HepG2 (cell line): ENCODE results near the gene B3GNT7. TPM values are rescaled to one million over a fixed set of nuclear protein-coding genes. Genes with fewer than 3 reads are reported as not detected.

Source experiments
- ATAC-seq: fragments of 200-7000 bp; cut with Tn5 transposase; 3 replicates; pipeline ENCODE4 v1.9.1; 2020; ENCODE audit warnings: mild to moderate bottlenecking, moderate library complexity
- BruUV-seq: library from RNA; stranded (reverse); fragments of 400-500 nt; replicated peaks from 2 replicates; lab custom pipeline; 2021; lab: Mats Ljungman, UMichigan
- CTCF ChIA-PET: fragments of 300-600 bp; formaldehyde crosslinking; extraction: SDS; loops from one replicate; lab custom pipeline; 2021; ENCODE audit warnings: low total read pairs, inconsistent platforms, low intra/inter-chr PET ratio; lab: Yijun Ruan, JAX
- POLR2A ChIA-PET: fragments of 350-600 bp; sonication (Branson Sonifier 250); formaldehyde crosslinking; loops from one replicate; lab custom pipeline; 2020; ENCODE audit warnings: antibody characterized with exemption, inconsistent platforms; lab: Yijun Ruan, JAX
- DNase-seq: peaks from one replicate; pipeline ENCODE4 v3.0.0-alpha.2; 2015; ENCODE audit warnings: low spot score
- FAIRE-seq: peaks from 3 replicates; lab custom pipeline; 2011; peaks lifted over from hg19 to GRCh38; lab: Jason Lieb, UNC
- H2AFZ ChIP-seq: one replicate; pipeline ENCODE4 v1.6.1; 2011; ENCODE audit warnings: low read length, inconsistent platforms
- H3K27ac ChIP-seq: fragments of 300-600 bp; 3 replicates; pipeline ENCODE4 v1.8.0; 2011; ENCODE audit warnings: mixed run types, mild to moderate bottlenecking, mixed read lengths, low read length, inconsistent platforms; ENCODE audit not compliant: insufficient read depth; ENCODE audit errors: extremely low read length
- H3K27me3 ChIP-seq, 2 experiments: fragments of 200-600 bp in 1 of 2; 2 replicates in 1 of 2; 3 replicates in 1 of 2; pipeline versions ENCODE4 v1.6.0 to v1.8.0; 2011; ENCODE audit warnings: low read length in 2 of 2, mild to moderate bottlenecking in 2 of 2, moderate library complexity in 2 of 2, inconsistent platforms in 1 of 2; ENCODE audit not compliant: insufficient read depth in 2 of 2, control insufficient read depth in 1 of 2
- H3K36me3 ChIP-seq, 2 experiments: fragments of 200-600 bp in 1 of 2; replicated peaks in 1 of 2; 2 replicates in 1 of 2; 3 replicates in 1 of 2; pipeline versions ENCODE4 v1.5.1 to v1.8.0; 2011; ENCODE audit warnings: low read length in 2 of 2, inconsistent platforms in 1 of 2; ENCODE audit not compliant: insufficient read depth in 2 of 2, control insufficient read depth in 1 of 2
- H3K4me1 ChIP-seq: 2 replicates; pipeline ENCODE4 v1.5.1; 2012; ENCODE audit warnings: low read length, inconsistent platforms; ENCODE audit not compliant: insufficient read depth
- H3K4me2 ChIP-seq: 2 replicates; pipeline ENCODE4 v1.6.0; 2011; ENCODE audit warnings: low read depth, low read length, inconsistent platforms
- H3K4me3 ChIP-seq, 3 experiments: fragments of 200-600 bp in 1 of 3; sonication (generic), shearing (Covaris generic) in 1 of 3; replicated peaks in 1 of 3; 2 replicates each; pipeline ENCODE4 v1.5.1; 2011 to 2016; ENCODE audit warnings: low read length in 3 of 3, inconsistent platforms in 2 of 3, low read depth in 2 of 3, mild to moderate bottlenecking in 2 of 3, control low read depth in 1 of 3, mixed read lengths in 1 of 3; ENCODE audit not compliant: insufficient read depth in 1 of 3
- H3K79me2 ChIP-seq: one replicate; pipeline ENCODE4 v1.6.1; 2011; ENCODE audit warnings: low read length, inconsistent platforms; ENCODE audit not compliant: insufficient read depth
- H3K9ac ChIP-seq: 2 replicates; pipeline ENCODE4 v1.6.0; 2011; ENCODE audit warnings: mild to moderate bottlenecking, low read depth, low read length, inconsistent platforms; ENCODE audit not compliant: insufficient read depth
- H3K9me3 ChIP-seq: 2 replicates; pipeline ENCODE4 v1.5.1; 2012; ENCODE audit warnings: mild to moderate bottlenecking, low read length
- H4K20me1 ChIP-seq: 2 replicates; pipeline ENCODE4 v1.6.0; 2011; ENCODE audit warnings: inconsistent platforms, mild to moderate bottlenecking, low read length, moderate library complexity; ENCODE audit not compliant: insufficient read depth
- ARNTL ChIP-seq: sonication (generic); formaldehyde crosslinking; IDR thresholded peaks from 2 replicates; pipeline ENCODE4 v1.4.0; 2020; ENCODE audit warnings: mild to moderate bottlenecking, missing genetic modification reagents
- BHLHE40 ChIP-seq: IDR thresholded peaks from 2 replicates; pipeline ENCODE4 v1.6.1; 2011; ENCODE audit warnings: low read length, improper control_type of control experiment
- EP300 ChIP-seq, 3 experiments: sonication (generic) in 1 of 3; formaldehyde crosslinking in 1 of 3; IDR thresholded peaks; 2 replicates each; pipeline versions ENCODE4 v1.5.1 to v1.6.1; 2011 to 2020; ENCODE audit warnings: low read depth in 2 of 3, low read length in 2 of 3, borderline replicate concordance in 1 of 3, improper control_type of control experiment in 1 of 3, mild to moderate bottlenecking in 1 of 3, missing genetic modification reagents in 1 of 3, moderate library complexity in 1 of 3
- ETV6 ChIP-seq: sonication (generic); formaldehyde crosslinking; conservative IDR thresholded peaks from 2 replicates; pipeline ENCODE4 v1.4.0; 2020; ENCODE audit warnings: missing genetic modification reagents
- FOXA3 ChIP-seq: IDR thresholded peaks from 2 replicates; pipeline ENCODE4 v1.6.1; 2016; ENCODE audit warnings: missing genetic modification reagents, missing compliant biosample characterization
- FOXJ3 ChIP-seq: sonication (generic); formaldehyde crosslinking; IDR thresholded peaks from 2 replicates; pipeline ENCODE4 v1.4.0; 2020; ENCODE audit warnings: missing genetic modification reagents, mild to moderate bottlenecking, borderline replicate concordance
- FOXK2 ChIP-seq: fragments of 450-650 bp; IDR thresholded peaks from 2 replicates; pipeline ENCODE4 v1.6.1; 2016
- GATAD2A ChIP-seq: IDR thresholded peaks from 2 replicates; pipeline ENCODE4 v1.6.1; 2016
- KLF9 ChIP-seq: IDR thresholded peaks from 2 replicates; pipeline ENCODE4 v1.6.1; 2016; ENCODE audit warnings: low read depth
- MATR3 ChIP-seq: sonication (generic); formaldehyde crosslinking; IDR thresholded peaks from 2 replicates; pipeline ENCODE4 v1.4.0; 2020; ENCODE audit warnings: missing genetic modification reagents
- NPAS2 ChIP-seq: sonication (generic); formaldehyde crosslinking; IDR thresholded peaks from 2 replicates; pipeline ENCODE4 v1.8.0; 2022; ENCODE audit warnings: mild to moderate bottlenecking, missing genetic modification reagents, borderline replicate concordance
- PRDM15 ChIP-seq: sonication (generic); formaldehyde crosslinking; IDR thresholded peaks from 2 replicates; pipeline ENCODE4 v1.4.0; 2020; ENCODE audit warnings: missing genetic modification reagents
- PTBP1 ChIP-seq: fragments of 200-400 bp; formaldehyde crosslinking; IDR thresholded peaks from 2 replicates; pipeline ENCODE4 v1.6.1; 2018; ENCODE audit warnings: low read length, low read depth; ENCODE audit not compliant: poor library complexity, severe bottlenecking
- THYN1 ChIP-seq: sonication (generic); formaldehyde crosslinking; IDR thresholded peaks from 2 replicates; pipeline ENCODE4 v1.8.1; 2023; ENCODE audit warnings: low read depth, mild to moderate bottlenecking, moderate library complexity, missing genetic modification reagents, borderline replicate concordance
- ZNF205 ChIP-seq: IDR thresholded peaks from 2 replicates; pipeline ENCODE4 v1.6.1; 2018; ENCODE audit warnings: missing biosample characterization, missing genetic modification reagents
- ZNF235 ChIP-seq: sonication (generic); formaldehyde crosslinking; IDR thresholded peaks from 2 replicates; pipeline ENCODE4 v1.8.1; 2023; ENCODE audit warnings: mild to moderate bottlenecking, missing genetic modification reagents, borderline replicate concordance
- ZNF350 ChIP-seq: sonication (generic); formaldehyde crosslinking; IDR thresholded peaks from 2 replicates; pipeline ENCODE4 v1.4.0; 2020; ENCODE audit warnings: mild to moderate bottlenecking, low read depth, missing genetic modification reagents, borderline replicate concordance
- ZNF550 ChIP-seq: sonication (generic); formaldehyde crosslinking; IDR thresholded peaks from 2 replicates; pipeline ENCODE4 v1.4.0; 2020; ENCODE audit warnings: mild to moderate bottlenecking, missing genetic modification reagents, borderline replicate concordance
- ZNF577 ChIP-seq: sonication (generic); formaldehyde crosslinking; IDR thresholded peaks from 2 replicates; pipeline ENCODE4 v1.4.0; 2020; ENCODE audit warnings: mild to moderate bottlenecking, low read depth, missing genetic modification reagents, borderline replicate concordance
- ZNF703 ChIP-seq: sonication (generic); formaldehyde crosslinking; IDR thresholded peaks from 2 replicates; pipeline ENCODE4 v1.5.1; 2020; ENCODE audit warnings: missing genetic modification reagents, mild to moderate bottlenecking, moderate library complexity, borderline replicate concordance
- ZNF780A ChIP-seq: sonication (generic); formaldehyde crosslinking; IDR thresholded peaks from 2 replicates; pipeline ENCODE4 v1.8.0; 2022; ENCODE audit warnings: mild to moderate bottlenecking, missing genetic modification reagents, moderate library complexity
- WGBS: methylation state at CpG from one replicate; pipeline ENCODE4 v1.1.6; 2017; ENCODE audit warnings: low lambda C conversion rate; 5-methylcytosine and 5-hydroxymethylcytosine counted together
- in situ Hi-C: cut with HindIII; loops from 2 replicates; pipeline ENCODE4 v1.10.0; 2017; ENCODE audit warnings: low pct_unique_long_range_greater_than_20kb; ENCODE audit not compliant: extremely low pct_ligation_motif_present
- intact Hi-C: fragments of 100-400 bp; cut with micrococcal nuclease; formaldehyde crosslinking; loops from one replicate; pipeline ENCODE4 v1.10.0; 2022; ENCODE audit not compliant: unreplicated experiment
- polyA plus RNA-seq, 8 experiments: library from polyadenylated mRNA; depleted of rRNA in 3 of 8; stranded (reverse) in 7 of 8; unstranded in 1 of 8; fragments of >200 nt; fragmentation: Illumina TruSeq in 4 of 8; extraction: Trizol in 4 of 8; gene quantifications; 2 replicates each; pipeline versions ENCODE4 v1.2.1 to v1.2.3, GENCODE V29; 2011 to 2016; ENCODE audit warnings: low read depth in 4 of 8, missing spikeins in 1 of 8, mixed read lengths in 1 of 8; ENCODE audit not compliant: insufficient read depth in 1 of 8
- total RNA-seq, 5 experiments: library from RNA; depleted of rRNA; stranded (reverse); fragments of >200 nt; fragmentation: Illumina TruSeq; extraction: Trizol; gene quantifications; 2 replicates each; pipeline ENCODE4 v1.2.3, GENCODE V29; 2016; ENCODE audit warnings: low read depth in 1 of 5
- TF ChIP-seq, protein P1 (sequence below): sonication (generic); formaldehyde crosslinking; IDR thresholded peaks from 2 replicates; pipeline ENCODE4 v1.5.0; 2020; ENCODE audit warnings: missing genetic modification reagents

The B3GNT7 gene
- total and polyA plus RNA-seq, 2 of the 13 experiments (the other 11 are each of a cell fraction or from before 2014, with no cell fraction given): 0.04 to 0.24 TPM

DNA sequence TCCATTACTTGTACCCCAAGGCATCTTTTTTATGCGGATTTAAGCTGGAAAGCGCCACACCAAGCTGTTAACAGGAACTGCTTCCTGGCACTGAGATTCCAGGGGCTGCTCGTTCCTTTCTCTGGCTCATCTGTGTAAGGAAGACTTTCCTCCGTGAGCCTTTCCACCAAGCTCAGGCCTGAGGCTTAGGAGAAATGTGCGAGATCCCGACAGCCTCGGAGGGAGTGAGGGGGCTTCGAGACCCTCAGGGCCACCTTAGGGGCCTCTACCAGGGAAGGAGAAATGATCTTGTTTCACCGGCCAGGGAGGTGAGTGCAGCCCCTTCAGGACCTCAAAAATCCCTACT lies 17.1 kb downstream of the B3GNT7 start:
- FAIRE-seq (no peak), DNase-seq (no peak), ATAC-seq (peak; percentile 22)
- ChIA-PET POLR2A (interaction anchor here (0.8 to 3.8 kb wide), 5 partner anchors 12 to 186 kb away, joined by 3 to 18 read pairs (median 3); partner anchors contain the start of gene NCL), CTCF (interaction anchor here (0.7 to 4.2 kb wide), 4 partner anchors 12 to 186 kb away, joined by 3 to 45 read pairs (median 8); no protein-coding TSS in a partner anchor)
- Histone ChIP-seq H4K20me1 (no peaks in the 10 kb centered on the region), H3K36me3 (no peaks in the 10 kb centered on the region), H3K9me3 (peaks cover 11% of the 10 kb centered on the region), H3K79me2 (no peaks in the 10 kb centered on the region), H3K4me3 (peak overlapping the region; percentile 64 to 79 (median 75)), H3K4me1 (peaks cover 40% of the 10 kb centered on the region), H3K27me3 (peaks cover 0 to 8% of the 10 kb centered on the region in 2 experiments; a peak in 3 of 5 replicates), H3K9ac (peak overlapping the region; percentile 66), H3K4me2 (peak overlapping the region; percentile 100), H2AFZ (peak overlapping the region; percentile 99), H3K27ac (no peak overlapping the region)
- in situ Hi-C loops (loop anchor here (5.0 to 10.0 kb wide), 3 partner anchors 115 to 308 kb away; no protein-coding TSS in a partner anchor), intact Hi-C loops (loop anchor here (1.0 to 5.0 kb wide), 5 partner anchors 54 to 310 kb away; no protein-coding TSS in a partner anchor)
- TSS peak; percentile 79 for BruUV-seq
- WGBS: 1% methylated on average over 7 of the region's 9 CpGs
- TF ChIP-seq FOXJ3 (CRISPR knock-in tag): 0 out of 2 replicates have a peak, but pooled peaks have one; percentile 9
- no peak for TF ChIP-seq BHLHE40
- no peak for TF ChIP-seq MATR3 (CRISPR knock-in tag)
- TF ChIP-seq ZNF350: peak; percentile 70; the same call in 1 of the 2 replicates
- TF ChIP-seq, protein P1, sequence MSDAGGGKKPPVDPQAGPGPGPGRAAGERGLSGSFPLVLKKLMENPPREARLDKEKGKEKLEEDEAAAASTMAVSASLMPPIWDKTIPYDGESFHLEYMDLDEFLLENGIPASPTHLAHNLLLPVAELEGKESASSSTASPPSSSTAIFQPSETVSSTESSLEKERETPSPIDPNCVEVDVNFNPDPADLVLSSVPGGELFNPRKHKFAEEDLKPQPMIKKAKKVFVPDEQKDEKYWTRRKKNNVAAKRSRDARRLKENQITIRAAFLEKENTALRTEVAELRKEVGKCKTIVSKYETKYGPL (CRISPR knock-in tag): no peak
- no peak for TF ChIP-seq ARNTL (CRISPR knock-in tag)
- TF ChIP-seq ETV6 (CRISPR knock-in tag): no peak
- TF ChIP-seq THYN1 (CRISPR knock-in tag): no peak
- no peak for TF ChIP-seq NPAS2 (CRISPR knock-in tag)
- TF ChIP-seq ZNF550 (CRISPR knock-in tag): no peak
- TF ChIP-seq ZNF780A (CRISPR knock-in tag): no peak
- TF ChIP-seq EP300 (IDR thresholded peaks at IDR 0.05; ENCODE audit: low read depth in 2 of 2, low read length in 2 of 2): no peak
- TF ChIP-seq EP300 (CRISPR knock-in tag; IDR thresholded peaks at IDR 0.05; ENCODE audit: borderline replicate concordance): no peak
- no peak for TF ChIP-seq FOXK2
- TF ChIP-seq GATAD2A (CRISPR knock-in tag): no peak
- TF ChIP-seq PRDM15 (CRISPR knock-in tag): no peak
- no peak for TF ChIP-seq ZNF235 (CRISPR knock-in tag)
- TF ChIP-seq ZNF205 (CRISPR knock-in tag): peak; percentile 34; the same call in 1 of the 2 replicates
- TF ChIP-seq ZNF577 (CRISPR knock-in tag): no peak
- no peak for TF ChIP-seq KLF9
- TF ChIP-seq FOXA3 (CRISPR knock-in tag): no peak
- no peak for TF ChIP-seq ZNF703
- TF ChIP-seq PTBP1: no peak
